SK-N-SH (cell line): ENCODE measurements around the gene ZNF208.

Experiments
- CTCF ChIP-seq: fragments of 200-600 bp; sonication (generic); IDR thresholded peaks from 2 replicates; pipeline ENCODE4 v1.6.1; 2017; ENCODE audit warnings: antibody characterized with exemption, mild to moderate bottlenecking, moderate library complexity
- EP300 ChIP-seq, 2 experiments: IDR thresholded peaks; 2 replicates each; pipeline versions ENCODE4 v1.4.0 to v1.6.1; 2012; ENCODE audit warnings: borderline replicate concordance in 1 of 2, low read depth in 1 of 2, low read length in 1 of 2
- EZH2phosphoT487 ChIP-seq: fragments of 200-600 bp; sonication (generic); IDR thresholded peaks from 2 replicates; pipeline ENCODE4 v1.6.1; 2017; ENCODE audit warnings: low read depth, mixed run types, mild to moderate bottlenecking, antibody characterized with exemption, moderate library complexity, borderline replicate concordance
- FOXM1 ChIP-seq: IDR thresholded peaks from 2 replicates; pipeline ENCODE4 v1.4.0; 2012; ENCODE audit warnings: low read depth, mild to moderate bottlenecking
- GATA2 ChIP-seq: sonication (generic); formaldehyde crosslinking; IDR thresholded peaks from 2 replicates; pipeline ENCODE4 v1.5.0; 2020; ENCODE audit warnings: mild to moderate bottlenecking, missing genetic modification reagents
- JUND ChIP-seq: IDR thresholded peaks from 2 replicates; pipeline ENCODE4 v1.4.0; 2012
- POLR2AphosphoS5 ChIP-seq: IDR thresholded peaks from 2 replicates; pipeline ENCODE4 v1.6.1; 2012; ENCODE audit warnings: low read depth, low read length
- RAD21 ChIP-seq: IDR thresholded peaks from 2 replicates; pipeline ENCODE4 v1.6.1; 2012; ENCODE audit warnings: mild to moderate bottlenecking, low read length
- REST ChIP-seq: IDR thresholded peaks from 2 replicates; pipeline ENCODE4 v1.6.1; 2012; ENCODE audit warnings: mild to moderate bottlenecking, low read depth, low read length, moderate library complexity
- SIN3A ChIP-seq: IDR thresholded peaks from 2 replicates; pipeline ENCODE4 v1.6.1; 2012; ENCODE audit warnings: low read depth, mild to moderate bottlenecking, low read length, moderate library complexity, borderline replicate concordance
- TCF12 ChIP-seq: IDR thresholded peaks from 2 replicates; pipeline ENCODE4 v1.4.0; 2012
- TF ChIP-seq, protein P1 (sequence below): IDR thresholded peaks from 2 replicates; pipeline ENCODE4; 2012
- TF ChIP-seq, protein P2 (sequence below): IDR thresholded peaks from 2 replicates; pipeline ENCODE4 v1.4.0; 2012; ENCODE audit warnings: low read depth

GRCh38 chr19:21901861-21902260, 108.9 kb downstream of the ZNF208 start:
- TF ChIP-seq CTCF (no peak), EP300 (IDR thresholded peaks at IDR 0.05; ENCODE audit: borderline replicate concordance in 1 of 2, low read depth in 1 of 2, low read length in 1 of 2) (no peak), POLR2AphosphoS5 (no peak), TCF12 (no peak), SIN3A (no peak), EZH2phosphoT487 (no peak), RAD21 (no peak), JUND (no peak), FOXM1 (no peak), REST (no peak), GATA2 (no peak)
- TF ChIP-seq, protein P1, sequence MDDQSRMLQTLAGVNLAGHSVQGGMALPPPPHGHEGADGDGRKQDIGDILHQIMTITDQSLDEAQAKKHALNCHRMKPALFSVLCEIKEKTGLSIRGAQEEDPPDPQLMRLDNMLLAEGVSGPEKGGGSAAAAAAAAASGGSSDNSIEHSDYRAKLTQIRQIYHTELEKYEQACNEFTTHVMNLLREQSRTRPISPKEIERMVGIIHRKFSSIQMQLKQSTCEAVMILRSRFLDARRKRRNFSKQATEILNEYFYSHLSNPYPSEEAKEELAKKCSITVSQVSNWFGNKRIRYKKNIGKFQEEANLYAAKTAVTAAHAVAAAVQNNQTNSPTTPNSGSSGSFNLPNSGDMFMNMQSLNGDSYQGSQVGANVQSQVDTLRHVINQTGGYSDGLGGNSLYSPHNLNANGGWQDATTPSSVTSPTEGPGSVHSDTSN: no peak
- TF ChIP-seq, protein P2, sequence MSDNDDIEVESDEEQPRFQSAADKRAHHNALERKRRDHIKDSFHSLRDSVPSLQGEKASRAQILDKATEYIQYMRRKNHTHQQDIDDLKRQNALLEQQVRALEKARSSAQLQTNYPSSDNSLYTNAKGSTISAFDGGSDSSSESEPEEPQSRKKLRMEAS: no peak
